ENCODE measurements around the gene ABCA4.

- TF ChIP-seq EP300 (IDR thresholded peaks at IDR 0.05) (no peak), CTCF (IDR thresholded peaks at IDR 0.05) (no peak)
These were observed 70.7 kb downstream of the ABCA4 start for GRCh38 chr1:94050254-94050653.

Measured in esophagus muscularis mucosa (tissue), 3 donors.